HFF-Myc (cell line): ENCODE measurements around the gene PDZD7.

Experiments used
- DNase-seq: peaks from one replicate; pipeline ENCODE4 v3.0.0-alpha.2; 2011; ENCODE audit warnings: low read depth; ENCODE audit errors: extremely low read depth
- H3K4me3 ChIP-seq: replicated peaks from 2 replicates; pipeline ENCODE4 v1.5.1; 2011; ENCODE audit warnings: low read depth, mild to moderate bottlenecking, control low read depth, low read length
- CTCF ChIP-seq: IDR thresholded peaks from 2 replicates; pipeline ENCODE4 v1.5.1; 2012; ENCODE audit warnings: mild to moderate bottlenecking, low read depth, low read length, control low read depth; ENCODE audit errors: missing control alignments

PDZD7 gene

GRCh38 chr10:101014966-101015581, 15.9 kb downstream of the PDZD7 start:
- no peak overlapping the region for H3K4me3 ChIP-seq
- TF ChIP-seq CTCF = no peak
- DNase-seq = no peak

- no peak overlapping the region for H3K4me3 ChIP-seq
- TF ChIP-seq CTCF = peak; percentile 95
- DNase-seq = no peak
These were observed 16.6 kb downstream of the PDZD7 start for GRCh38 chr10:101014230-101014884.

- TF ChIP-seq CTCF = no peak
- no peak overlapping the region for H3K4me3 ChIP-seq
- DNase-seq = no peak
These were observed 17.5 kb downstream of the PDZD7 start for GRCh38 chr10:101013365-101013825.

DNA sequence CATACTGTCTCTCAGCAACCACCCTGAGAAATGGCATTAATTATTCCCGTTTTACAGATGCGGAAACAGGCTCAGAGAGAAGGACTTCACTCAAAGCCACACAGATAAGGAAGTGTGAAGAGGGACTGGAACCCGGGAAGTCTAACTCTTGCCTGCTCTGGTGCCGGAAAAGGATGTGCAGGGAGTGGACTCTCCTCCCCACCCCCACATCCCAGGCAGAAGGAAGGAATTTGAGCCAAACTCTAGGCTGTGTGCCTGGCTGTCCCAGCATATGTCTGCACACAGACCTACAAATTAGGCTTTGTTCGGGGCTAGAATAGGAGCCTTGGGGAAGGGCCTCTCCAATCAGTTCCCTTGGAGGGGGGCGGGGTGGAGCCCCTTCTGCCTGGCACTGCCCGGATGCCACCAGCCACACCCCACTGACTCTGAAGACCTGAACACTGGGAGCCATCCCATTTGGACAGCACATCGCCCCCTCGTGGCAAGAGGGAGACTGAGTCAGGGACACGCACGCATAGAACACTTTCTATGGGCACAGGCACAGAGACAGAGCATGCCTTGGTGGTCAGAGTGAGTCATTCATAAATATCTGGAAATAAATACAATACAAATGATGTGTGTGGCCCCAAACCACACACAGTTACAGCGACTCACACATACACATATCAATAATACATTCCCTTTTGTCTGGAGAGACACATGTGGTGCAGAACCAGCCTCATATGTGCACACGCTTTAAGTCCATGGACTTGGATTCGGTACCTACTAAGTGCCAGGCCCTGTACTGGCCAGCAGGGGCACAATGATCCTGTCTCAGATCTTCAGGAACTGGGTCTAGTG, 18.2 kb downstream of the PDZD7 start:
- peak; percentile 90 for TF ChIP-seq CTCF
- peak; percentile 87 for DNase-seq
- no peak overlapping the region for H3K4me3 ChIP-seq

- no peak for DNase-seq
These were observed 19.2 kb downstream of the PDZD7 start for GRCh38 chr10:101011517-101012423.

More at GRCh38 chr10:101011517-101012423, 19.2 kb downstream of the PDZD7 start:
- TF ChIP-seq CTCF = peak; percentile 56
- no peak overlapping the region for H3K4me3 ChIP-seq
